Measurements from ENCODE around the gene RSPO3. TPM values are rescaled to one million over a fixed set of nuclear protein-coding genes. Genes with fewer than 3 reads are reported as not detected.
A peak's percentile ranks its signal among the peaks of the same experiment; 100 is the strongest.
"Not testable (repeated sequence)": the region's sequence is repeated elsewhere in the genome, so short reads cannot be mapped to it uniquely, and the experiment has no call there.

Gene RSPO3
- total RNA-seq, 6 experiments from 2014 or later, result 0.75 to 3.6 (median 1.3) TPM

DNA sequence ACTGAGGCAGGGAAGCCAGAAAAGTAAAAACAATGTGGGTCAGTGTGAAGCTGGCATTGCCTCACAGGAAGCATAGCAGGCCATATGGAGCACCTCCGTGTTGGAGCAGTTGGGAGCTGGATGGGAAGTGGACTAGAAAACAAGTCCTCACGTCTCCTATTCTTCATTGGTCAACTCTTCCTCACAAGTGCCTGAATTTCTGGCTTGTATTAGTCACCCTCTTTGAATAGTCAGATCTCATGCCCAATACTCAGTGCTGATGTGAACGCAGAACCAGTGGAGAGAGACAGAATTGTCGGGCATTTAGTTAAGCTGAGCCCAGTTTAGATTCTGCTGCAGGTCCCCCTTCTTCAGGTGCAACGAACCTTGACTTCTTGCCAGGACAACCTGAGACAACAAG, 22.3 kb upstream of the RSPO3 start:
- intact Hi-C loops (cut with DNase I), result no loop called here
- no peak for DNase-seq
- H3K4me1 ChIP-seq, result no peaks in the 10 kb centered on the region
- H3K36me3 ChIP-seq, result no peaks in the 10 kb centered on the region
- TF ChIP-seq, protein P1, sequence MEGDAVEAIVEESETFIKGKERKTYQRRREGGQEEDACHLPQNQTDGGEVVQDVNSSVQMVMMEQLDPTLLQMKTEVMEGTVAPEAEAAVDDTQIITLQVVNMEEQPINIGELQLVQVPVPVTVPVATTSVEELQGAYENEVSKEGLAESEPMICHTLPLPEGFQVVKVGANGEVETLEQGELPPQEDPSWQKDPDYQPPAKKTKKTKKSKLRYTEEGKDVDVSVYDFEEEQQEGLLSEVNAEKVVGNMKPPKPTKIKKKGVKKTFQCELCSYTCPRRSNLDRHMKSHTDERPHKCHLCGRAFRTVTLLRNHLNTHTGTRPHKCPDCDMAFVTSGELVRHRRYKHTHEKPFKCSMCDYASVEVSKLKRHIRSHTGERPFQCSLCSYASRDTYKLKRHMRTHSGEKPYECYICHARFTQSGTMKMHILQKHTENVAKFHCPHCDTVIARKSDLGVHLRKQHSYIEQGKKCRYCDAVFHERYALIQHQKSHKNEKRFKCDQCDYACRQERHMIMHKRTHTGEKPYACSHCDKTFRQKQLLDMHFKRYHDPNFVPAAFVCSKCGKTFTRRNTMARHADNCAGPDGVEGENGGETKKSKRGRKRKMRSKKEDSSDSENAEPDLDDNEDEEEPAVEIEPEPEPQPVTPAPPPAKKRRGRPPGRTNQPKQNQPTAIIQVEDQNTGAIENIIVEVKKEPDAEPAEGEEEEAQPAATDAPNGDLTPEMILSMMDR (IDR thresholded peaks at IDR 0.05), result no peak
- no peak for TF ChIP-seq POLR2A (IDR thresholded peaks at IDR 0.05)
- WGBS (ENCODE audit: insufficient coverage, low coverage, low lambda C conversion rate, missing lambda C conversion rate), result 53% methylated on average over 4 of the region's 5 CpGs
- ATAC-seq, result no peak
- H3K4me3 ChIP-seq, result no peak overlapping the region
- no peaks in the 10 kb centered on the region for H3K27me3 ChIP-seq
- H3K27ac ChIP-seq, result no peak overlapping the region
- H3K9me3 ChIP-seq, result no peaks in the 10 kb centered on the region

DNA sequence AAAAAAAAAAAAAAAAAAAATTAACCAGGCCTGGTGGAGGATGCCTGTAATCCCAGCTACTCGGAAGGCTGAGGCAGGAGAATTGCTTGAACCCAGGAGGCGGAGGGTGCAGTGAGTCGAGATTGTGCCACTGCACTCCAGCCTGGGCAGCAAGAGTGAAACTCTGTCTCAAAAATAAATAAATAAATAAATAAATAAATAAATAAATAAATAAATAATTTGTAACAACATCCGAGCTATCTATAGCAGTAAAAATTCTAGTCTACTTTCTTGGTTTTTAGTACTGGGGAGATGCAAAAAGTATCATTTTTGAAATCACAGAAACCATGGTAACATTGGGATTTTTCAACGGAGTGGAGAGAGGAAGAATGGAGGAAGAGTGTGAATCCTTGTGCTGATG, 21.0 kb upstream of the RSPO3 start:
- H3K4me3 ChIP-seq; H3K9me3 ChIP-seq; intact Hi-C loops (cut with DNase I); DNase-seq; H3K4me1 ChIP-seq; H3K27me3 ChIP-seq; ATAC-seq; H3K36me3 ChIP-seq; H3K27ac ChIP-seq: not testable (repeated sequence)
- WGBS (ENCODE audit: insufficient coverage, low coverage, low lambda C conversion rate, missing lambda C conversion rate), result 55% methylated on average over 5 of the region's 5 CpGs

DNA sequence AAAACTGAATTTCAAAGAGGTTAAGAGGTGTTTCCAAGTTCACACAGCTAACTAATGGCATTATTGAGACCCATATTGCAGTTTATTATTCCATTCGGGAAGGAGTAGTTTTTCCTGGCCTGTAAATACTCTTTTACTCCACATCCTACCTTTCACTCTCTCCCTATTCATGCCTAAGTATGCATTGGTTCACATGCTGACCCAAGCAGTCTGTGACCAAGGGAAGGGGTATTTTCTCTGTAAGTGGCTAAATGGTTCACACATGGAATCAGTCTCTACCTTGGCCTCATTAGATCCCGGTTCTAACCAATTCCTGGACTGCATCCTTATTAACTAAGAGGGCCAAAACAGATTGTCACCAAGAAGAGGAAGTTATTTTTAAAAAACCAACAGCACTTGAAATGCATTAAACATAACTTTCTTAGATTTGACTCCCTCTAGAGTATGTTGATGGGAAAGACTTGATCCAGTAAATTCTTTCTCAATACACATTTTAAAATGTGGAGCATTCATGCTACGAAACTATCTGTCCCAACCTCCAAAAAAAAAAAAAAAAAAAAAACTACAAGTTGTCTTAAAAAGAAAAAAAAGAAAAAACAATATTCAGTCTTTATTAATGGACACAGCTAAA, 17.8 kb upstream of the RSPO3 start:
- Histone ChIP-seq H3K9me3 (no peaks in the 10 kb centered on the region), H3K27ac (no peak overlapping the region), H3K36me3 (no peaks in the 10 kb centered on the region), H3K27me3 (no peaks in the 10 kb centered on the region), H3K4me3 (no peak overlapping the region), H3K4me1 (no peaks in the 10 kb centered on the region)
- WGBS (ENCODE audit: insufficient coverage, low coverage, low lambda C conversion rate, missing lambda C conversion rate), result 24% methylated on average over 3 of the region's 3 CpGs
- ATAC-seq (no peak), DNase-seq (no peak)
- TF ChIP-seq, protein P1 (IDR thresholded peaks at IDR 0.05), result peak in 3 of 4 donors; percentile 14 to 20 (median 16)
- TF ChIP-seq POLR2A (IDR thresholded peaks at IDR 0.05), result no peak
- intact Hi-C loops (cut with DNase I), result no loop called here

DNA sequence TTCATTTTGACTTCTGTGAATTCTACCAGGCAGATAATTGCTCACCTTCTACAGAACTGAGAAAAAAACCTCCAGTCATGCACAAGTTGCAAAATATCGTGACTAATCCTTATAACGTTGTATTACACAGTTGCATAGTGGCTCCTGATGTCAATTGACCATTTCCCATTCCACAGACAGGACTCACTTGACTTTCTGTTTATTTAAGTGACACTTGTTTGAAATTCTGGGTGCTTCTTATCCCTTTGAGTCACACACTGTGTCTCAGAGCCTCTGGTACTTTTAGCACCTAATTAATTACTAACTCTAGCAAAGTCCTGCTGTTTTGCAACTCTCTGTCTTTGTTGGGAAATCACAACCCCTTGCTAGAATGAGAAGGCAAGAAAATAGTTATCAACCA, 16.2 kb upstream of the RSPO3 start:
- no peaks in the 10 kb centered on the region for H3K4me1 ChIP-seq
- H3K4me3 ChIP-seq, result no peak overlapping the region
- no peak overlapping the region for H3K27ac ChIP-seq
- no peaks in the 10 kb centered on the region for H3K27me3 ChIP-seq
- ATAC-seq (no peak), DNase-seq (no peak)
- no peaks in the 10 kb centered on the region for H3K36me3 ChIP-seq
- WGBS (ENCODE audit: insufficient coverage, low coverage, low lambda C conversion rate, missing lambda C conversion rate), result 36% methylated on average over 2 of the region's 2 CpGs
- H3K9me3 ChIP-seq, result no peaks in the 10 kb centered on the region
- TF ChIP-seq, protein P1 (IDR thresholded peaks at IDR 0.05), result no peak
- no peak for TF ChIP-seq POLR2A (IDR thresholded peaks at IDR 0.05)
- intact Hi-C loops (cut with DNase I), result no loop called here

DNA sequence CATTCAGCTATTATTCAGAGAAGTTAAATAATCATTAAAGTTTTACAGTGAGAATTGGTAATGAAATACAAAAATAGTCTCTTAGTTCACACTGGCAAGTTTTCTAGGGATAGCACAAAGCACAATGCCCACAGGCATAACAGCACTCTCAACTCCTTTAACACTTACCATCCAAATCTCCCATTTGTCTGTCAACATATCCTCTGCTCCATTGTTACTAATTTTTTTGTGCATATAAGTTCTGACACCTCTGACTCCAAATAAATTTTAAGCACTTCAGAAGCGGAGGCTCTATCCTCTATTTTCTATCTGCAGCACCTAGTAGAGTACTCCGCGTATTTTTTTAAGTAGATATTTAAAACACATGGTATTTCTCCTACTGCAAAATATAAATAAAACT, 15.6 kb upstream of the RSPO3 start:
- intact Hi-C loops (cut with DNase I), result no loop called here
- no peaks in the 10 kb centered on the region for H3K36me3 ChIP-seq
- no peaks in the 10 kb centered on the region for H3K9me3 ChIP-seq
- H3K4me1 ChIP-seq, result no peaks in the 10 kb centered on the region
- TF ChIP-seq POLR2A (IDR thresholded peaks at IDR 0.05), result no peak
- TF ChIP-seq, protein P1 (IDR thresholded peaks at IDR 0.05), result no peak
- ATAC-seq, result no peak
- no peak overlapping the region for H3K4me3 ChIP-seq
- DNase-seq, result no peak
- H3K27ac ChIP-seq, result no peak overlapping the region
- WGBS (ENCODE audit: insufficient coverage, low coverage, low lambda C conversion rate, missing lambda C conversion rate), result 89% methylated on average over 3 of the region's 3 CpGs
- H3K27me3 ChIP-seq, result no peaks in the 10 kb centered on the region

Measured in right lobe of liver (tissue), 6 donors.